Measurements from ENCODE around the gene RASGRF2.
"Not testable (repeated sequence)": the region's sequence is repeated elsewhere in the genome, so short reads cannot be mapped to it uniquely, and the experiment has no call there.

Gene RASGRF2

GRCh38 chr5:81268521-81269196, 308.5 kb downstream of the RASGRF2 start:
- no peak for DNase-seq (ENCODE audit: low read depth in 3 of 3, low spot score in 1 of 3)

GRCh38 chr5:81269751-81270393, 309.7 kb downstream of the RASGRF2 start:
- no peak for DNase-seq (ENCODE audit: low read depth in 3 of 3, low spot score in 1 of 3)

- DNase-seq (ENCODE audit: low read depth in 3 of 3, low spot score in 1 of 3) = not testable (repeated sequence)
Measured at GRCh38 chr5:81270394-81271027, 310.3 kb downstream of the RASGRF2 start.
